Stimulated activated CD8-positive, alpha-beta memory T cell treated with anti-CD3 and anti-CD28 coated beads, Interleukin-7, amount 100 ng/mL, for 4 hours (primary cell): ENCODE data around the gene BCORL1.

Experiments
- DNase-seq, 2 donors: peaks; one replicate each; pipeline ENCODE4 v3.0.0-alpha.2; 2020; ENCODE audit warnings: low read depth in 2 of 2

Gene BCORL1

DNA sequence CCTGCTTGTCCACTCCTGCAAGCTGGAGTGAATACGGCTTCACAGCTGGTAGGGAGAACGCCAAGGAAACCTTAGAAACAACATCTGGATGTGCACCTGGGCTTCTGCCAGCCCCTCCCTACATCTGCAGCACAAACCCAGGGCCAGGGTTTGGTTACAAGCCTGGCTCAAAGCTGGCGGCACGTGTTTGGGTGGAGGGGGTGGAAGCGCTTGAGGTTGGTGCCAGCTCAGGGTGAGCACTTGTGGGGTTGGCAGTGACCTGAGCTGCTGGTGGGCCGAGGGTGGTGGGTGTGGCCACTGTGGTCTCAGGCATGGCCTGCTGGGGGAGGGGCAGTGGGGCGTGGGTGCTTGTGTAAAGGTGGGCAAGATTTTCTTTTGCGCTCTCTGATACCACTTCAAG, 112.3 kb downstream of the BCORL1 start:
- DNase-seq: no peak

DNA sequence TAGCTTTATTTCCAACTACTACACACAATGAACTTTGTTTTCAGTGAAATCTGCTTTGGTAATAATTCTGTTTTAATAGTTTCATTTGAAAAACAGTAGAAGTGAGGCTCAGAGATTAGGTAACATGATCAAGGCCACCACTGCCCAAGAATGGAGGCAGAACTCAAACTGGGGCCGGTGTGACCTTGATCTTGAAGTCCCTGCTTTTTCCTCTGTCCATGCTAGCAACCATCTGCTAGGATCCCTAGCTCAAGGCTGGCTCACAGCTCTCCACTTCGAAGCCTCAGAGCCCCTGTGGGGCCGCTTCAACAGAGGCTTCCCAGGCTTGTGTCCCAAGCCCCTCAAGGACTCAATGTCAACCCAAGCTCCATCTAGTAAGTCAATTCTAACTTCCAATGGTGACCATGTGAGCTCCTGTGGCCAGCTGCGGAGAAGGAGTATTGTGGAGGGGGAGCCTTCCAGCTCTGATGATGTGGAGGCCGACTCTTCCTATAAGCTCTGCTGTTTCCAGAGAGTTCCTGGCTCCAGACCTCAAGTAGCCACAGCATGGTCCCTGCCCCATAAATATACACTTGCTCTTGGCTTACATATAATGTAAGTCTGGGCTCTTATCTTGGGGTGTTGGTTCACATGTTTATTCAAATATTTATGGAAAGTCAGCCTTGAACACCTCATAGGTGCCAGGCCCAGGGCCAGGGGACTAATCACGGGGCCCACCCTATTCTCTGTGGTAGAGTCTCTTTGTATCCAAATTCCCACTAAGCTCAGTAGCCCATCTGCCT, 113.0 kb downstream of the BCORL1 start:
- no peak for DNase-seq

- no peak for DNase-seq
Observed at GRCh38 chrX:130097507-130098209, 115.2 kb downstream of the BCORL1 start.

DNA sequence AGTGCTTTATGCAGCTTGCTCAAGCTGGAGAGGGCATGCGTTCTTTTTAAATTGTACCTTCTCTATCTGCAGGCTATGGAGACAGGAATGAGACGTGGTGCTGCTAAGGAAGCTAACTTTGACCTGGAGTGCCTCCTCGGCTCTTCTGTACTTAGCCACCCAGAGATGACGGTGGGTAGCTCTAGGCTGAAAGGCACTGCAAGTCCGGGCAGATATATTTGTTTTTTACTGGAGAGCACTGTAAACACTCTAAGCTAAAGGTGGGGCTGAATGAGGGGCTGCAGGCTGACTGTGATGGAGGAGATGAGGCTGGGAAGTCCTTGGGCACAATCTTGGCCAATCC, 115.7 kb downstream of the BCORL1 start:
- DNase-seq: no peak

- DNase-seq: no peak
Observed at GRCh38 chrX:130100180-130100579, 117.7 kb downstream of the BCORL1 start.

DNA sequence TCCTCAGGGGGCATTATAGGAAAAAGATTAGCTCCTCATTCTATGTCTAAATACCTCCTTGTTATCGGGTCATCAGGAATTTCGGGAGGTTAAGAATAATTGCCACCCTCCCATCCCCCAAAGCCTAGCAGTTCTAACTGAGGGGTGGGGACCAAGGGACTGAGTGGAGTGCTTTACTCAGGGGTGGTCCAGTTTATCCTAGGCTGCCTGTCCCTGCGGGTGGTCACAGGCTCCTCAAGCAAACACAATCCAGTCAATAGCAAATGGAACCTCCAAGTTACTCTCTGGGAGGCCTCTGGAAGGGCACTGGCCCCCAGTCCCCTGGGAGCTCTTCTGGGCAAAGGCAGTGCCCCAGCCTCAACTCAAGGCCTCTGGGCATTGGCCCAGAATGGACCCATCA, 121.2 kb downstream of the BCORL1 start:
- no peak for DNase-seq

DNA sequence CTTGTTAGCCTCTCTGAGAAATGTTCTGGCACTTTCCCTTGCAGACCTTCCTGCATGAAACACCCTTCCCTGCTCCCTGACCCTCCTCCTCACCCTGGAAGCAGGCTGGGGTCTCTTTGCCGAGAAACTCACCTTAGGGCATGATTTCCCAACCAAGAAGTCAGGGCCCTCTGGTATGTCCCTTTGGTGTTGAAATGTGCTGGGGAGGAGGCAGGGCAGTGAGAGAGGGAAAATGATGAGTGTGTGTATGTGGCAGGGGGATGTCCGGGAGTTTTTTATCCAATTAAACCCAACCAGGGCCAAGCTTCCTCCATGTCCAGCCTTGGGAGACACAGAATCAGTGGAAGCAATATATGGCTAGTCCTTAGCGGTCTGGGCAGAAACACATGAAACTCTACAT, 122.8 kb downstream of the BCORL1 start:
- DNase-seq: no peak

DNA sequence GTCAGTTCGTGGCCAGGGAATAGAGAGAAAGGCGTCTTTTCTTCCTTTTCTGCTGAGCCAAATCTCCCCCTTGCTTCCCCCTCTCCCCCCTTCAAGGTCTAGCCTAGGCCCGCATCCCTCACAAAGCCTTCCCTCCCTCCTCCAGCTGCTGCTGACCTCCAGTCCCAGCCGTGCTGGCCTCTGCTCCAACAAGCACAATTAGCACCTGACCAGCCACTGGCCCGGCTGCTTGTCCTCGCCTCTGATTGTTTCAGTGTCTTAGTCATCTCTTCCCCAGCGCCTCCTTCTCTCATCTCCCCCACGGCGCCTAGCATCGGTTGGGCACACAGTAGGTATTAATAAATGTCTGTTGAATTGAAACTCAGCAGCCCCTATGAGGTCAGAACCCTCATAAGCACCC, 123.6 kb downstream of the BCORL1 start:
- no peak for DNase-seq
